Measurements from ENCODE around the gene OCIAD2. TPM values are rescaled to one million over a fixed set of nuclear protein-coding genes. Genes with fewer than 3 reads are reported as not detected.

The OCIAD2 gene
- total RNA-seq, 1 donor from 2014 or later: 10.4 TPM

- Histone ChIP-seq H3K9me3 (ENCODE audit: control insufficient read depth in 3 of 3, low read length in 3 of 3) (no peaks in the 10 kb centered on the region), H3K27me3 (ENCODE audit: control insufficient read depth in 3 of 3, insufficient read depth in 3 of 3, low read length in 3 of 3) (no peaks in the 10 kb centered on the region), H3K4me1 (ENCODE audit: control insufficient read depth in 3 of 3, insufficient read depth in 3 of 3, low read length in 3 of 3) (peaks cover 4 to 12% (median 9%) of the 10 kb centered on the region in 3 donors)
Observed at GRCh38 chr4:48836658-48837057, 69.9 kb downstream of the OCIAD2 start.

More at GRCh38 chr4:48836658-48837057, 69.9 kb downstream of the OCIAD2 start:
- Histone ChIP-seq H3K4me3 (ENCODE audit: low read length in 3 of 3) (no peak overlapping the region), H3K36me3 (ENCODE audit: control insufficient read depth in 3 of 3, insufficient read depth in 3 of 3, low read length in 3 of 3) (peaks cover 15 to 35% (median 35%) of the 10 kb centered on the region in 3 donors), H3K27ac (ENCODE audit: low read depth, low read length) (no peak overlapping the region), H3K9ac (ENCODE audit: low read depth in 1 of 3, low read length in 3 of 3) (no peak overlapping the region)

Small RNAs within 50 kb of the gene (small RNA-seq; reads per million reads assigned to genes)
- gene AC020593.1 (not detected), gene RNU6-158P (not detected)

Other genes starting within 250 kb of the OCIAD2 start
- gene FRYL, start 126.5 kb downstream of the OCIAD2 start, total RNA-seq: 66.3 TPM
- 102 TPM for gene OCIAD1, start 75.7 kb downstream of the OCIAD2 start, total RNA-seq
- gene CWH43, start 79.5 kb upstream of the OCIAD2 start, total RNA-seq: not detected